H1 (cell line): ENCODE measurements around the gene GLB1L3. TPM values are rescaled to one million over a fixed set of nuclear protein-coding genes. Genes with fewer than 3 reads are reported as not detected.

Source experiments
- PHF8 ChIP-seq: fragments of 200-600 bp; sonication (generic); conservative IDR thresholded peaks from 2 replicates; pipeline ENCODE4 v1.7.1; 2012; ENCODE audit warnings: low read depth, mild to moderate bottlenecking, inconsistent platforms, low read length, moderate library complexity
- RBBP5 ChIP-seq: IDR thresholded peaks from 2 replicates; pipeline ENCODE4 v1.7.1; 2012; ENCODE audit warnings: low read depth, mild to moderate bottlenecking, inconsistent platforms, low read length, moderate library complexity, borderline replicate concordance
- polyA plus RNA-seq, 7 experiments: library from polyadenylated mRNA; depleted of rRNA in 3 of 7; stranded (reverse) in 5 of 7; unstranded in 2 of 7; fragments of >200 nt in 5 of 7; fragments of 200-250 nt in 2 of 7; gene quantifications; 1 replicate in 5 of 7; 2 replicates in 1 of 7; 4 replicates in 1 of 7; pipeline versions ENCODE4 v1.2.1 to v1.2.3, GENCODE V29; 2011 to 2013; ENCODE audit warnings: missing spikeins in 2 of 7, mixed read lengths in 2 of 7
- total RNA-seq: library from RNA; stranded (reverse); fragmentation: NEBNext Ultra II Directional; extraction: Animal tissue kit (Norgen Biotek cat#: 25700); gene quantifications from 2 replicates; pipeline ENCODE4 v1.2.1, GENCODE V29; 2021

GLB1L3 gene
- total and polyA plus RNA-seq, 2 of the 8 experiments (the other 6 are each of a cell fraction or from before 2014, with no cell fraction given) = 14.9 to 33.2 TPM

DNA sequence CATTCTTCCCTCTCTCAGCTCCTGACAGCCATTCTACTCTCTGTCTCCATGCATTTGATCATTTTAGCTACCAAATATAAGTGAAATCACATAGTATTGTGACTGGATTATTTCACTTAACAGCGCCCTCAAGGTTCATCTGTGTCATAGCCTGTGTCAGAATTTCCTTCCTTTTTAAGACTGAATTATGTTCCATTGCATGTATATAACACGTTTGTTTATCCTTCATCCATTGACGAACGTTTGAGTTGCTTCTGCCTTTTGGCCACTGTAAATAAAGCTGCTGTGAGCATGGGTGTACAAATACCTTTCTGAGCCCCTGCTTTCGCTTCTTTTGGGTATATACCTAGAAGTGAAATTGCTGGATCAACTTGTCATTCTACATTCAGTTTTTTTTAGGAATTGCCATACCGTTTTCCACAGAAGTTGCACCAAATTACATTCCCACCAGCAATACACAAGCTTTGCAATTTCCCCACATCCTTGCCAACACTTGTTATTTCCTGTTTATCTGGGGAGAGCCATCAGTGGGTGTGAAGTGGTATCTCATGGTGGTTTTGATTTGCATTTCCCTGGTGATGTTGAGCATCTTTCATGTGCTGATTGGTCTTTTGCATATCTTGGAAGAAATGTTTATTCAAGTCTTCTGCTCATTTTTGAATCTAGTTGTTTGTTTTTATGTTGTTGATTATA lies 73.1 kb downstream of the GLB1L3 start (continued):
- no peak for TF ChIP-seq RBBP5
- TF ChIP-seq PHF8 = no peak
